SK-N-SH (cell line): ENCODE data around the gene GLRX5. TPM values are rescaled to one million over a fixed set of nuclear protein-coding genes. Genes with fewer than 3 reads are reported as not detected.

Experiments used
- CTCF ChIA-PET: fragments of 300-600, 350-600 bp; formaldehyde crosslinking; extraction: SDS; loops from one replicate; lab custom pipeline; 2021; lab: Yijun Ruan, JAX
- POLR2A ChIA-PET: fragments of 350-600 bp; sonication (Branson Sonifier 250); formaldehyde crosslinking; extraction: SDS; loops from one replicate; lab custom pipeline; 2020; ENCODE audit warnings: antibody characterized with exemption, inconsistent platforms; lab: Yijun Ruan, JAX
- DNase-seq: peaks from one replicate; pipeline ENCODE4 v3.0.0; 2012
- H2AFZ ChIP-seq: fragments of 200-600 bp; sonication (generic); 2 replicates; pipeline ENCODE4 v1.8.1; 2016; ENCODE audit warnings: antibody characterized with exemption, mild to moderate bottlenecking, low read depth
- H3F3A ChIP-seq: fragments of 200-600 bp; sonication (generic); replicated peaks from 2 replicates; pipeline ENCODE3; 2016; ENCODE audit warnings: antibody characterized with exemption, mild to moderate bottlenecking; ENCODE audit not compliant: insufficient read depth
- H3K27ac ChIP-seq, 2 experiments: fragments of 200-500 bp in 1 of 2; fragments of 200-600 bp in 1 of 2; sonication (Bioruptor generic) in 1 of 2; sonication (generic), shearing (Covaris generic) in 1 of 2; 2 replicates each; pipeline versions ENCODE4 v1.5.1 to v1.6.1; 2014 to 2016; ENCODE audit warnings: low read depth in 2 of 2, inconsistent platforms in 1 of 2, low read length in 1 of 2, mild to moderate bottlenecking in 1 of 2, mixed read lengths in 1 of 2
- H3K27me3 ChIP-seq: fragments of 200-600 bp; sonication (generic), shearing (Covaris generic); 2 replicates; pipeline ENCODE4 v1.6.1; 2016; ENCODE audit warnings: mixed run types; ENCODE audit not compliant: insufficient read depth
- H3K36me3 ChIP-seq, 2 experiments: fragments of 200-500 bp in 1 of 2; fragments of 200-600 bp in 1 of 2; sonication (Bioruptor generic) in 1 of 2; sonication (generic) in 1 of 2; replicated peaks in 1 of 2; 2 replicates each; pipeline versions ENCODE3 to v1.5.1; 2014 to 2016; ENCODE audit warnings: low read length in 1 of 2, mild to moderate bottlenecking in 1 of 2; ENCODE audit not compliant: insufficient read depth in 2 of 2, control insufficient read depth in 1 of 2
- H3K4me1 ChIP-seq, 2 experiments: fragments of 200-500 bp in 1 of 2; fragments of 200-600 bp in 1 of 2; sonication (Bioruptor generic) in 1 of 2; sonication (generic), shearing (Covaris generic) in 1 of 2; 2 replicates each; pipeline versions ENCODE4 v1.5.1 to v1.6.1; 2014 to 2016; ENCODE audit warnings: low read depth in 1 of 2, low read length in 1 of 2, mixed run types in 1 of 2; ENCODE audit not compliant: insufficient read depth in 2 of 2, control insufficient read depth in 1 of 2
- H3K4me2 ChIP-seq: fragments of 200-600 bp; sonication (generic), shearing (Covaris generic); 2 replicates; pipeline ENCODE4 v1.6.1; 2017; ENCODE audit warnings: mixed run types
- H3K4me3 ChIP-seq, 2 experiments: fragments of 200-500 bp in 1 of 2; fragments of 200-600 bp in 1 of 2; sonication (Bioruptor generic) in 1 of 2; sonication (generic), shearing (Covaris generic) in 1 of 2; 2 replicates each; pipeline versions ENCODE4 v1.5.1 to v1.8.1; 2014 to 2016; ENCODE audit warnings: low read depth in 2 of 2, inconsistent platforms in 1 of 2, low read length in 1 of 2, mild to moderate bottlenecking in 1 of 2, mixed read lengths in 1 of 2, moderate library complexity in 1 of 2
- H3K79me2 ChIP-seq: fragments of 200-600 bp; sonication (generic); 2 replicates; pipeline ENCODE4 v1.8.1; 2017; ENCODE audit warnings: mild to moderate bottlenecking; ENCODE audit not compliant: insufficient read depth
- H3K9ac ChIP-seq: fragments of 200-600 bp; sonication (generic); 2 replicates; pipeline ENCODE4 v1.6.1; 2017; ENCODE audit warnings: mixed run types
- H3K9me2 ChIP-seq: fragments of 200-600 bp; sonication (generic); 2 replicates; pipeline ENCODE4 v1.6.1; 2017; ENCODE audit warnings: mixed run types
- H3K9me3 ChIP-seq: fragments of 200-600 bp; sonication (generic); 2 replicates; pipeline ENCODE4 v1.6.1; 2017; ENCODE audit warnings: mixed run types, mild to moderate bottlenecking, moderate library complexity
- H4K20me1 ChIP-seq: fragments of 200-600 bp; sonication (generic); 2 replicates; pipeline ENCODE4 v1.6.1; 2017; ENCODE audit warnings: mild to moderate bottlenecking, mixed run types; ENCODE audit not compliant: insufficient read depth
- CHD2 ChIP-seq: fragments of 150-350 bp; IDR thresholded peaks from 2 replicates; pipeline ENCODE4 v1.6.1; 2018; ENCODE audit warnings: low read length; ENCODE audit not compliant: partially characterized antibody
- CTCF ChIP-seq: fragments of 200-600 bp; sonication (generic); IDR thresholded peaks from 2 replicates; pipeline ENCODE4 v1.6.1; 2017; ENCODE audit warnings: antibody characterized with exemption, mild to moderate bottlenecking, moderate library complexity
- ELF1 ChIP-seq: IDR thresholded peaks from 2 replicates; pipeline ENCODE4 v1.4.0; 2012
- EP300 ChIP-seq, 2 experiments: IDR thresholded peaks; 2 replicates each; pipeline versions ENCODE4 v1.4.0 to v1.6.1; 2012; ENCODE audit warnings: borderline replicate concordance in 1 of 2, low read depth in 1 of 2, low read length in 1 of 2
- EZH2phosphoT487 ChIP-seq: fragments of 200-600 bp; sonication (generic); IDR thresholded peaks from 2 replicates; pipeline ENCODE4 v1.6.1; 2017; ENCODE audit warnings: low read depth, mixed run types, mild to moderate bottlenecking, antibody characterized with exemption, moderate library complexity, borderline replicate concordance
- FOSL2 ChIP-seq: IDR thresholded peaks from 2 replicates; pipeline ENCODE4 v1.4.0; 2012; ENCODE audit warnings: low read depth, mild to moderate bottlenecking, moderate library complexity, borderline replicate concordance
- FOXJ3 ChIP-seq: sonication (generic); formaldehyde crosslinking; IDR thresholded peaks from 2 replicates; pipeline ENCODE4 v1.5.1; 2020; ENCODE audit warnings: mild to moderate bottlenecking, missing genetic modification reagents
- JUND ChIP-seq: IDR thresholded peaks from 2 replicates; pipeline ENCODE4 v1.4.0; 2012
- NRF1 ChIP-seq: IDR thresholded peaks from 2 replicates; pipeline ENCODE4 v1.6.1; 2012; ENCODE audit warnings: low read depth, mild to moderate bottlenecking, low read length
- REST ChIP-seq: IDR thresholded peaks from 2 replicates; pipeline ENCODE4 v1.6.1; 2012; ENCODE audit warnings: mild to moderate bottlenecking, low read depth, low read length, moderate library complexity
- RFX5 ChIP-seq: IDR thresholded peaks from 2 replicates; pipeline ENCODE4 v1.6.1; 2012; ENCODE audit warnings: mild to moderate bottlenecking, improper control_type of control experiment, low read length
- RXRA ChIP-seq: IDR thresholded peaks from 2 replicates; pipeline ENCODE4 v1.4.0; 2012; ENCODE audit warnings: low read depth, mild to moderate bottlenecking, borderline replicate concordance
- SIN3A ChIP-seq: IDR thresholded peaks from 2 replicates; pipeline ENCODE4 v1.6.1; 2012; ENCODE audit warnings: low read depth, mild to moderate bottlenecking, low read length, moderate library complexity, borderline replicate concordance
- TCF12 ChIP-seq: IDR thresholded peaks from 2 replicates; pipeline ENCODE4 v1.4.0; 2012
- TEAD4 ChIP-seq: IDR thresholded peaks from 2 replicates; pipeline ENCODE4 v1.4.0; 2012; ENCODE audit warnings: mild to moderate bottlenecking, borderline replicate concordance; ENCODE audit not compliant: insufficient read depth
- WGBS: methylation state at CpG from one replicate; pipeline ENCODE4 v1.1.6; 2017; ENCODE audit warnings: low lambda C conversion rate; 5-methylcytosine and 5-hydroxymethylcytosine counted together
- polyA plus RNA-seq, 3 experiments: library from polyadenylated mRNA; depleted of rRNA; stranded (reverse); fragments of >200 nt; gene quantifications; 2 replicates each; pipeline ENCODE4 v1.2.3, GENCODE V29; 2012
- TF ChIP-seq, protein P1 (sequence below): IDR thresholded peaks from 2 replicates; pipeline ENCODE4; 2012
- TF ChIP-seq, protein P2 (sequence below): IDR thresholded peaks from 2 replicates; pipeline ENCODE4 v1.4.0; 2012; ENCODE audit warnings: low read depth
- TF ChIP-seq, protein P3 (sequence below): IDR thresholded peaks from 2 replicates; pipeline ENCODE4 v1.4.0; 2012; ENCODE audit warnings: low read depth, borderline replicate concordance

Gene GLRX5
- polyA plus RNA-seq, 1 of the 3 experiments (the other 2 are of a cell fraction): 29.1 TPM

GRCh38 chr14:95516554-95517181 is 18.2 kb upstream of the GLRX5 start, which contains the start of gene SYNE3:
TSS of gene SYNE3 (minus strand) at chr14:95516650. CDS start at chr14:95475821, 40,829 bp downstream.
- WGBS: 61% methylated on average over 16 of the region's 60 CpGs
- Histone ChIP-seq H3K27me3 (no peaks in the 10 kb centered on the region), H3K9ac (peak within 1 kb of the TSS; percentile 53), H2AFZ (peak within 1 kb of the TSS; percentile 78), H4K20me1 (no peaks in the 10 kb centered on the region), H3K4me1 (peaks cover 47 to 51% of the 10 kb centered on the region in 2 experiments), H3K9me2 (no peaks in the 10 kb centered on the region), H3K4me2 (peak within 1 kb of the TSS; percentile 93), H3K9me3 (no peaks in the 10 kb centered on the region), H3K79me2 (no peaks in the 10 kb centered on the region), H3F3A (peaks cover 23% of the 10 kb centered on the region), H3K36me3 (no peaks in the 10 kb centered on the region), H3K27ac (peak within 1 kb of the TSS; percentile 16 to 78; a peak in 2 of 4 replicates), H3K4me3 (peak within 1 kb of the TSS; percentile 61 to 76)
- peak; percentile 90 for DNase-seq
- TF ChIP-seq, protein P1, sequence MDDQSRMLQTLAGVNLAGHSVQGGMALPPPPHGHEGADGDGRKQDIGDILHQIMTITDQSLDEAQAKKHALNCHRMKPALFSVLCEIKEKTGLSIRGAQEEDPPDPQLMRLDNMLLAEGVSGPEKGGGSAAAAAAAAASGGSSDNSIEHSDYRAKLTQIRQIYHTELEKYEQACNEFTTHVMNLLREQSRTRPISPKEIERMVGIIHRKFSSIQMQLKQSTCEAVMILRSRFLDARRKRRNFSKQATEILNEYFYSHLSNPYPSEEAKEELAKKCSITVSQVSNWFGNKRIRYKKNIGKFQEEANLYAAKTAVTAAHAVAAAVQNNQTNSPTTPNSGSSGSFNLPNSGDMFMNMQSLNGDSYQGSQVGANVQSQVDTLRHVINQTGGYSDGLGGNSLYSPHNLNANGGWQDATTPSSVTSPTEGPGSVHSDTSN: no peak
- no peak for TF ChIP-seq FOSL2
- TF ChIP-seq REST: no peak
- no peak for TF ChIP-seq SIN3A
- TF ChIP-seq CHD2: no peak
- TF ChIP-seq NRF1: no peak
- ChIA-PET CTCF (interaction anchor here (0.7 to 9.6 kb wide), 9 partner anchors 11 to 398 kb away, joined by 3 to 97 read pairs (median 5); no protein-coding TSS in a partner anchor), POLR2A (interaction anchor here (1.7 kb wide), 1 partner anchor 74 kb away, joined by 5 read pairs; no protein-coding TSS in a partner anchor)

DNA sequence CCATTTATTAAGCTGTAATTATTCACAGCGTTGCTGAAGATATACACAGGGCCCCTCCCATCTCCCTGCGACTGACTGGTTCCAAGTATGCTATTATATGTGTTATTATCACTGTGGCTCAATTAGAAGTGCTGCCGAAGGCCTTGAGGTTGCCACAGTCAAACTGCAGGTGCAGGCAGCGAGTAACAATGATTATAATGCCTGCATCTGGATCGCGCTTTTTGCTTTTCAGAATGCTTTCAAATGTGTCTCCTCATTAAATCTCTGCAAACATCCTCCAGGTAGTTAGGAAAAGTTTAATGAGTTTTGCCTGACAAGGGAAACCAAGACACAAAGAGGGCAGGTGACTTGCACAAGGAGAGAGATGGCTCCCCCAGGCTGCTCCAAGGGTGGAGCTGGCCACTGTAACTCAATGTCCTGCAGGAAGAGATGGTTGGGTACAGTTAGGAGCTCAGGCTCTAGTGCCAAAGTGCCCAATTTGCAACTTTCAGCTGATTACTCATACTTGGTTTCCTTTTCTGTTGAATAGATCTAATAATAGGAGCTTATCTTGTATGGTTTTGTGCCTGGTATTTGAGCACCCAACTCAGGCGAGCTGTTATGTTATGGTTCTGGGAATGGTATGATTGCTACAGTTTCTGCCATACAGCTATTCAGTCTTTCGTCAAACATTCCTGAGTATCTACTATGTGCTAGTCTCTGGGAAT is 16.7 kb upstream of the GLRX5 start:
- Histone ChIP-seq H3K4me1 (peaks cover 51 to 52% of the 10 kb centered on the region in 2 experiments), H3F3A (peaks cover 23% of the 10 kb centered on the region), H3K9ac (no peak overlapping the region), H3K36me3 (no peaks in the 10 kb centered on the region), H3K9me2 (no peaks in the 10 kb centered on the region), H3K4me3 (no peak overlapping the region), H4K20me1 (no peaks in the 10 kb centered on the region), H3K79me2 (no peaks in the 10 kb centered on the region), H3K27me3 (no peaks in the 10 kb centered on the region), H3K4me2 (peak overlapping the region; percentile 72), H2AFZ (no peak overlapping the region; the same call in 1 of the 2 replicates), H3K27ac (peak overlapping the region; percentile 78 to 93; a peak in 3 of 4 replicates), H3K9me3 (no peaks in the 10 kb centered on the region)
- TF ChIP-seq CTCF (no peak), TEAD4 (no peak), JUND (no peak), EP300 (IDR thresholded peaks at IDR 0.05; ENCODE audit: borderline replicate concordance in 1 of 2, low read depth in 1 of 2, low read length in 1 of 2) (no peak), RXRA (no peak), ELF1 (no peak), TCF12 (no peak), EZH2phosphoT487 (no peak), RFX5 (no peak), FOXJ3 (CRISPR knock-in tag) (no peak)
- TF ChIP-seq, protein P2, sequence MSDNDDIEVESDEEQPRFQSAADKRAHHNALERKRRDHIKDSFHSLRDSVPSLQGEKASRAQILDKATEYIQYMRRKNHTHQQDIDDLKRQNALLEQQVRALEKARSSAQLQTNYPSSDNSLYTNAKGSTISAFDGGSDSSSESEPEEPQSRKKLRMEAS: no peak
- TF ChIP-seq, protein P3, sequence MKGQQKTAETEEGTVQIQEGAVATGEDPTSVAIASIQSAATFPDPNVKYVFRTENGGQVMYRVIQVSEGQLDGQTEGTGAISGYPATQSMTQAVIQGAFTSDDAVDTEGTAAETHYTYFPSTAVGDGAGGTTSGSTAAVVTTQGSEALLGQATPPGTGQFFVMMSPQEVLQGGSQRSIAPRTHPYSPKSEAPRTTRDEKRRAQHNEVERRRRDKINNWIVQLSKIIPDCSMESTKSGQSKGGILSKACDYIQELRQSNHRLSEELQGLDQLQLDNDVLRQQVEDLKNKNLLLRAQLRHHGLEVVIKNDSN: no peak
- POLR2A ChIA-PET: interaction anchor here (0.7 to 1.6 kb wide), 3 partner anchors 9 to 76 kb away, joined by 3 read pairs; partner anchors contain the start of gene GLRX5
- WGBS: 83% methylated on average over 8 of the region's 8 CpGs
- DNase-seq: no peak
- CTCF ChIA-PET: interaction anchor here (0.6 to 9.6 kb wide), 6 partner anchors 9 to 105 kb away, joined by 3 to 97 read pairs (median 4); no protein-coding TSS in a partner anchor
